NT2/D1 (cell line): ENCODE measurements around the gene HECTD2.

ENCODE experiments used
- SUZ12 ChIP-seq: IDR thresholded peaks from 2 replicates; pipeline ENCODE4 v1.6.1; 2011; ENCODE audit not compliant: insufficient read length, insufficient read depth; ENCODE audit errors: extremely low read depth
- YY1 ChIP-seq: IDR thresholded peaks from 2 replicates; pipeline ENCODE4 v1.6.1; 2011; ENCODE audit not compliant: insufficient read length, insufficient read depth
- ZNF274 ChIP-seq: IDR thresholded peaks from 2 replicates; pipeline ENCODE4 v1.6.1; 2011; ENCODE audit warnings: mild to moderate bottlenecking, low read depth, low read length

DNA sequence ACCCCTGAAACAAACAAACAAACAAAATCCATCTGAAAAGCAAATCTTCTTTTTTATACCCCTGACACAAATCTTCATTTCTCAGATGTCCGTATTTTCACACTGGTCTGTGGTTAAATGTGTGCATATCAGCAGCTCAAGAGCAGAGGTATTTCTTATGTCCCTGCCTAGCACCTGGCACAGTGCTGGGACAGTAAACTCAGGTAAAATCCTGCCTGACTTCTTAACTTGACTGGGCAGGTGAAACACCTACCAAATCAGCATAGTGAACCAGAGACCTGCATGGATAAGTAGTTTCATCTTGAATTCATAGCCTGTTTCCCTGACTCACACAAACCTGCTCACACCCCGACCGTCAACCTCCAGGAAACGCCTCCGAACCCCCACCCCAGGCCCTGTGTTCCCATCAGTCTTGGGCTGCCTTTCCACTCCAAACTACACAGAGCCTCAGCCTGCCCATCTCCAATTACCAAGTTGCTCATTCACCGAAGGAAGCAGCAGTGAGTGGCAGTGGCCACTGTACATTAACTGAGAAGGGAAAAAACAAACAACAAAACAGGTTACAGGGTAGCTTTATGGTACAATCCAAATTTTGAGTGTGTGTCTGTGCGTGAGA, 109.9 kb downstream of the HECTD2 start:
- TF ChIP-seq YY1: no peak
- no peak for TF ChIP-seq ZNF274
- TF ChIP-seq SUZ12: no peak
